HG03108 (cell line): Measurements from ENCODE around the gene UQCC5.

ENCODE experiments used
- ATAC-seq: cut with Tn5 transposase; IDR thresholded peaks from one replicate; pipeline ENCODE4 v1.9.1; 2021; ENCODE audit warnings: moderate library complexity; ENCODE audit not compliant: unreplicated experiment

UQCC5 gene

GRCh38 chr3:52532838-52533622 lies 3.4 kb upstream of the UQCC5 start:
- ATAC-seq = no peak

- peak; percentile 25 for ATAC-seq
Observed at GRCh38 chr3:52533623-52534280, 2.7 kb upstream of the UQCC5 start, which contains the start of gene NT5DC2. NT5DC2 (minus strand) TSS chr3:52533857; CDS start chr3:52533737, 120 bp downstream.

- ATAC-seq = no peak
Observed at GRCh38 chr3:52534281-52535183, 1.9 kb upstream of the UQCC5 start.

GRCh38 chr3:52535411-52536111 lies 844 bp upstream of the UQCC5 start:
- ATAC-seq = no peak

GRCh38 chr3:52536112-52536368 lies 365 bp upstream of the UQCC5 start:
- ATAC-seq = no peak

GRCh38 chr3:52537165-52537620 lies 788 bp downstream of the UQCC5 start:
- ATAC-seq = no peak

GRCh38 chr3:52537726-52538421 lies 1.5 kb downstream of the UQCC5 start:
- no peak for ATAC-seq

GRCh38 chr3:52539010-52539653 lies 2.7 kb downstream of the UQCC5 start:
- no peak for ATAC-seq

- no peak for ATAC-seq
Observed at GRCh38 chr3:52541050-52541449, 4.6 kb downstream of the UQCC5 start.

- ATAC-seq = no peak
Observed at GRCh38 chr3:52544937-52545336, 8.5 kb downstream of the UQCC5 start.

- no peak for ATAC-seq
Observed at GRCh38 chr3:52546111-52546901, 9.9 kb downstream of the UQCC5 start.

- ATAC-seq = no peak
Observed at GRCh38 chr3:52547143-52547542, 10.7 kb downstream of the UQCC5 start.

- no peak for ATAC-seq
Observed at GRCh38 chr3:52551118-52551517, 14.7 kb downstream of the UQCC5 start.

GRCh38 chr3:52552089-52552488 lies 15.7 kb downstream of the UQCC5 start:
- ATAC-seq = no peak

- no peak for ATAC-seq
Observed at GRCh38 chr3:52554026-52554755, 17.8 kb downstream of the UQCC5 start.

GRCh38 chr3:52555056-52555455 lies 18.7 kb downstream of the UQCC5 start:
- ATAC-seq = no peak

- ATAC-seq = no peak
Observed at GRCh38 chr3:52557011-52557960, 20.9 kb downstream of the UQCC5 start.
